HG02840 (cell line): ENCODE results near the gene TPX2.
A peak's percentile ranks its signal among the peaks of the same experiment; 100 is the strongest.

Experiments used
- ATAC-seq: cut with Tn5 transposase; IDR thresholded peaks from one replicate; pipeline ENCODE4 v1.9.1; 2021; ENCODE audit warnings: mild to moderate bottlenecking, moderate library complexity, moderate number of reproducible peaks; ENCODE audit not compliant: unreplicated experiment, low FRiP score

Gene TPX2

DNA sequence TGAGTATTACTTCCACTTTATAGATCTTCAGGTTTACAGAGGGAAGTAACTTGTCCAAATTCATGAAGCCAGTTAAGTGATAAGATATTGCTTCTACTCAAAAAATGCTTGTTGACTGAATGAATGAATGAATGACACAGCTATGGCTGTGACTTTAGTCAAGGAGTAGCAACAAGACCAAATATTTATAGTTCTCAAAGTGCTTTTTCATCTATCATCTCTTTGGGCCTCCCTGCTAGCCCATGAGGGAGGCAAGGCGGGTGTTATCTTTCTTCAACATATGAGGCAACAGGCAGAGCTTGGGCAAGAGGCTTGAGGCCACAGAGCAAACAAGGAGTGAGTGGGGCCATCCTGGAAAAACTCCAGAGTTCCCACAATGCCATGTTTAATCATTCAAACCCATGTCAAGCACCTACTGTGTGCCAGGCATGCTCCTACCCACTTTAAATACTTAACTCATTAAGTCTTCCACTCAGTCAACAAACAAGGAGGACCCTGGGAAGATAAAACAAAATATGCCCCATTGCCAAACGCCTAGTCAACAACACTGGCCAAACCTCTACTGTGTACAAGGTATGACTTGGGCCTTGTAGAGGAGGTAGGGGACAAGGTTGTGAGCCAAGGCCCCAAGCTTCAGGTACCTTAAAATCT, 32.4 kb upstream of the TPX2 start:
- ATAC-seq = no peak

DNA sequence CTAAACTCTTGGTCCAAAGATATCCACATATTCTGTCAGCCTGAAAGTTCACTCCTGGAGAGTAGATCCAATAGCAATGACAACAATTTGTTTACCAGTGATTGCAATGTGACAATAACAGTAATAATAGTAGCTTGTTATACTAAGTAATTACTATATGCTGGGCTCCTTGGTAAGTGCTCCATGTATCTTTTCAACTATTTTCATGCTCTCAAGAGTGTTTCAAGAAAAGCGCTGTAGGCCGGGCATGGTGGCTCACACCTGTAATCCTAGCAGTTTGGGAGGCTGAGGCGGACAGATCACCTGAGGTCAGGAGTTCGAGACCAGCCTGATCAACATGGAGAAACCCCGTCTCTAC, 31.9 kb upstream of the TPX2 start:
- no peak for ATAC-seq

DNA sequence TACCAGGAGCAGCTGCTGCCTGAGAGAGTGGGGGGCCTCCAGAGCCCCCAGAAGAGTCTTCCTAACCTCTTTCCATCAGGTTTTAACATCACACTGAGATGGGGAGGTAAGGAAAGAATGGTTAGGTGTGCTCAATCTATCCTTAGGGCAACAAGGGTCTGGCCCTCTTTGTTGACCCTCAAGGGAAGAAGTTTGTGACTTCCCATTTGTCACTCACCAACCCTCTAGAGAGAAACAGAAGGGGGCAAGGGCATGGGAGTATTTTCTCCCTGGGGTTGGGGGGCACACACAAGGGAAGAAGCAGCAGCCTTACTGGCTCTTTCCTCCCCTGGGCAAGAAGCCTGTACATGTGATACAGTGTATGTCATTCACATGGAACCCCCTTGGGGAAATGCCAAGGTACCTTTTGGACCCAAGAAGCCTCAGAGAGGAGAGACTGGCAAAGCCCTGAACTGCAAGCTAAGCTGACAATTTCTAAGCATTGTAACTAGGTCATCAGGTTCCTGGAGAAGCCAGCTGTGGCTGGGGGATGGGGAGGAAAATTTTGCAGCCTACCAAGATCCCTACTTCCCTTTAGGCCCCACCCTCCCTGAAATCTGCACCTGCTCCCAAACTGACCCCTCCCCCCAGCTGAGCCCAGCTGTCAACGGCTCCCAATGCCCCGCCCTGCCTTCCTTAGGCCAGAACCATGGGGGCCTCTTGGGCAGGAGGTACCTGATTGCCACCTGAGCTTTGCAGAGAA, 30.9 kb upstream of the TPX2 start:
- ATAC-seq = no peak

DNA sequence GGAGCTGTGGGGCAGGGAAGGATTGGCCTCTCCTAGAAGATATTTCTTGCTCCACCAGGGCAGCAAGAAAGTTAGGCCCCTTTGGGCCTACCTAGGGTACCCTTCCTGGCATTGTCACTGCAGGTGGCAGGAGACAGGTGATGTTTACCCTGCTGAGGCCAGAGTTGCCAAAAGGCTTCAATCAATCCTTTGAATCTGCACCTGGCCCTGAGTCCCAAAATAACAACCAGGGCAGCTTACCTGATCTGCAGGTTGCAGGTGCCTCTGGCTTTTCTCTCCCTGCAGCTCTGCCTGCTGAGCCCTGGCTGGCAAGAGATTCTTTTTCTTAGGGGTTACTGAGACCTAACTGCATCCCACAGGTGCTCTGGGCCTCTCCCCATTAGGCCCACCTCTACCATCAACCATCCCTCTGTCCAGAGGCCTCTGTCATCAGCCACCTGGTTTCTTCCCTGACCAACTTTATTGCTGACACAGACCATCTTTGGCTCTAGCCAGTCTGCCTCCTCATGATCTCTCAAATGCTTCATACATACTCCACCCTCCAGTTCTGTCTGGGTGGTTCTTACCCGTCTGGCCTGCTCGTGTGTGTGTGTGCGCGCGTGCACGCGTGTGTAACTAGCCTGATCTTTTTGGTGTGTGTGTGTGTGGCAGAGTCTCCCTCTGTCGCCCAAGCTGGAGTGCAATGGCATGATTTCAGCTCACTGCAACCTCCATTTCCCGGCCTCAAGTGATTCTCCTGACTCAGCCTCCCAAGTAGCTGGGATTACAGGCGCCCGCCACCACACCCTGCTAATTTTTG, 30.2 kb upstream of the TPX2 start:
- no peak for ATAC-seq

DNA sequence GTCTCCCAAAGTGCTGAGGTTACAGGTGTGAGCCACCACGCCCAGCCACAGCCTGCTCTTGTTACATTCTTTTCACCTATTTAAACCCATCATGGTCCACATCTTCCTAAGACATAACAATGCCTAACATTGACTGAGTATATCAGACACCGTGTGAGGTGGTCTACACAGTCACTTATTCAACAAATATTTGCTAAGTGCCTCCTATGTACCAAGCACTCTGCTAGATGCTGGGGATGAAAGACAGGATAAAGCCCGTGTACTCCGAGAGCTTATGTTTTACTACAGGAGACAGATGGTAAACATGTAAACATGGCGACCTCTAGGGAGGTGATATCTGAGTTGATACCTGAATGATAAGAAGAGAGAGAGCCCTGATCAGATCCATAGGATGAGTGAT, 29.2 kb upstream of the TPX2 start:
- ATAC-seq = no peak

DNA sequence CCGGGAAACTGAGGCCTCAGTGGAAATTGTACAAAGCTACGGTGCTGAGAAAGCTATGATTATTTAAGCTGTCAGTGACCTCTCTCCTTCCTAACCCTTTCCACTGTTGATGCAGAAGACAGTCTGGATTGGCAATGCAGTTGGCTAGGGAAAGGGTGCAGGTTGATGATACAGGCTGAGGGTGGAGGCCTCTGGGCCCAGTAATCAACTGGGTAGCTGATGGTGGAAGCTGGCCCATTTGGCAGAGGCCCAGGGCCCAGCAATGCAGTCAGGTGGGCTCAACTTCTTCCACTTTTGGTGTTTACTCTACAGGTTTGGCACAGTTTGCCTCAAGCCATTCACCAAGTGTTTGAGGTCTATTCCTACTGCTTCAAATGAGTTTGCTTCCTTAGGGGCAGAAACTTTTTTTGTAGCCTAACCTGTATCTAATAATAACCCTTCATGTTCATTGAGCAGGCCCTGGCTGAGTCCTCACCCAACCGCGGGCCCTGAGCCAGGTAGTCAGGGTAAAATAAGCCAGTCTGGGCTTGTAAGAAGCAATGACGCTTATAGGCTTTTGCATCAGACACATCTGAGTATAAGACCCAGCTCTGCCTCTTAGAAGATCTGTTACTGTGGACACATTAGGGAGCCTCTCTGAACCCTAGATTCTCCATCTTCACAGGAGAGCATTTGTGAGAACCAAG, 28.5 kb upstream of the TPX2 start:
- no peak for ATAC-seq

DNA sequence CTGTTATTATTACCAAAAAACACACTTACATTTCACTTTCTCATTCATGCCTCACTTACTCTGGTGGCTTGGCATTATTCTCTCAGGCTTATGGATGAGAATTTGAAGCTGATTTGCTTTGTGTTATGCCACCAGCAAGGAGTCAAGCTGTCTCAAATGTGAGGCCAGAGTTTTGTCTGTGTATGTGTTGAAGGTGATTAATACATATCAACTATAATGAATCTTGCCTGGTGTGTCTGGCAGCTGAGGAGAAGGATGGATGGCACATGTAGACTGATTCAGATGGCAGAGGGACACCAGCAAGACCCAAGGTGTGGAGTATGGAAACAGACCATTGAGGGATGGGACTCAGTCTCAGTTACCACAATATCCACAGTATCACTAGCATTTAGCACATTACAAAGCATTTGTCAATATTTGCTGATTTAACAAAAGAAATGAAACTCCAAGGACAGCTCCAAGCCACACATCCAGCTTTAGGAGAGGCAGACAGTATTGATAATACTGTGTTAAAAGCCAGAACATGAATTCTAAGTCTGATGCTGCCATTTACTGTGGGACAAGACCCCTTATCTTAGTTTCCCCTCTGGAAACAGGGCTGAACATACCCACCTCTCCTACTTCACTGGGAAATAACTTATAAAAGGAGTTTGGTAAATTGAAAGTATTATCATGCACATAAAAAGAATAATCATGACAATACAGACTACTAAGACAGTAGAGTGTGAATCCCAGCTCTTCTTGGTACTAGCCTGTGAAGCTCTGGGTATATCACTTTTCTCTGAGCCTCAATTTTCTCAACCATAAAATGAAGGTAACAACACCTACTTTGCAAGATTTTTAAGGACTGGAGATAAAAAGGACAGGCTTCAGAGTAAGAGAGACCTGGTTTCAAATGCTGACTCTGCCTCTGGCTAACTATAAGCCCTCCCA, 27.6 kb upstream of the TPX2 start:
- ATAC-seq = no peak

DNA sequence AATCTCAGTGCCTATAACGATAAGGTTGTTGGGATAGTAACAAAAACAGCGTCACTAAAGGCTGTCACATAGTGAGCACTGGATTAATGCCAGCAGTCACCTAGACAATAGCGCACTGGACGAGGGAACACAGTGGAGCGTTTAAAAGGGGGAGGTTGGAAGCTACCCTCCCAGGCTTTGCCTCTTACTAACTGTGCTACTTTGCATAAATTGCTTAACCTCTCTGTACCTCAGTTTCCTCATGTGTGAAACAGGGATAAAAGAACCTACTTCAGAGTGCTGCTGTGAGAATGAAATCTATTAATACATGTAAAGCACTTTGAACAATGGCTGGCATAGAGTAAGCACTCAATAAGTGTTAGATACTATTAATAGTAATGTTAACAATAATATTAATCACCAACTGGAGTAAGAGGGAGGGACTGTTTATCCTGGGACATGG, 27.0 kb upstream of the TPX2 start:
- ATAC-seq = no peak

DNA sequence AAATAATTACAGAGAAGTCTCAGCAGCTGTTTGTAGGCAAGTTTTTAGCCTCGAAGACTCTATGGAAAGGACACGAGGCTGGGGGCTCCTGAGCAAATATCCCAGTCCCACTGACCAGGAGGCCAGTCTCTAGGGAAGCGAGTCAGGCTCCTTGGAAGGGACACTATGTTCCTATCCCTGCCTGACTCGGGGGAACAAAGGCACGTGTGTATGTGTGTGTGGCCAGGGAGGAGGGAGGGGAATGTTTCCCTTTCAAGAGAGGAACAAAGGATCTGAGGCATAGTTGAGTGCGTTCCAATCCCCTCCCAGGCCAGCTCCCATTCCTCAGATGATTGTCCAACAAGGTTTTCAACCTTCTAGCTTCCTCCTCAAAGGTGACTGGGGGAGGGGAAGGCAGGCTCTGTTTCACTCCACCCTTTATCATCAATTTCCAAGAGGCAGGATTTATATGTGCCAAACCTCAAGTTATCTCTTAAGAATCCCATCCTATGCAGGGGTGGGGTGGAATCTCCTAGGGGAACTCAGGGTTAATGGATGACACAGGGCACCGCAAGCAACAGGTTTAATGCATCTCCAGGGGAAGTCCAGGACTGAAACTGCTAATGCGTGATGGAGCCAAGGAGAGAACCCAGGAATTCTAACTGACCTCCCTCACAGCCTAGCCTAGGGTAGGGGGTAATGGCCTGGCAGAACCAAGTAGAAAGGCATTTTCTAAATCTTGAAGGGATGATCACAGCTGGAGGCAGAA, 26.4 kb upstream of the TPX2 start:
- ATAC-seq = no peak

DNA sequence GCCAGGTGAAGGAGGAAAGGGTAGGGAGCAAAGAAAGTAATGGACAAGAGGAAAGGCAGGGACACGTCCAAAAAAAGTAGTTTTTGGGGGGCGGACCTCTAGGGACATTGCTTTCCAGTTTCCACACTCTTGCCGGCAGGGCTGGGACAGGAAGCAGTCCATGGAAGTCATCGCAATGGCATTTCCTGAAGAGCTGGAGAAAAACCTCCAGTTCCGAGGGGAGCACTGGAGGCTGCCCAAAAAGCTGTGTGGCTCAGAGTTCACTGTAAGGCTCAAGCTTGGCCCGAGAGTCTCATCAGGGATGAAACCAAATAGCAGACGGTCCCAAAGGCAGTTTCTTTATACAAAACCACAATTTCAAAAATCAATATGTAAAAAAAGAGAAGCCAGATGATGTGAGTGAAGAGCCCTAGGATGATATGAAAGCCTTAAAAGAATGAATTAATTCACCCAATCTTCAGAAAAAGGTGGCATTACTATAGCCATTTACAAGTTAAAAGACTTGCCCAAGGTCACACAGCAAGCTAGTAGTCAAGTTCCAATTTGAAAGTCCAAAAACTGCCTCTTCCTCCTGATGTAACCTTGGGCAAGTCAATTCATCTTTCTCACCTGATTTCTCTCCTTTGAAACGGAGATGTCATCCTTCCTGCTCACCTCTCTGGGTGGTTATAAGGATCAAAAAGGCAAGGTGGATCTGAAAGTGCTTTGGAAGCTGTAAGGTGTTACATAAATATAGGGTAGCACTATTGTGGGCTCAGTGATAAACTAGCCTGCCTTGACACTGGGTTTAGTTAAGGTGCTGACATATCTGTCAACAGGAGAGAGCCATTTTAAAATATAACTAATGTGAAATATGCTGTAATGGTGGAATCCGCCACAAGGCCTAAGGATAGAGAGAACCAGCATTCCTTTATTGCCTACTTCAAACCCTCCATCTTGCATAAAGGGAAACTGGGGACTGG, 25.5 kb upstream of the TPX2 start:
- ATAC-seq = no peak

DNA sequence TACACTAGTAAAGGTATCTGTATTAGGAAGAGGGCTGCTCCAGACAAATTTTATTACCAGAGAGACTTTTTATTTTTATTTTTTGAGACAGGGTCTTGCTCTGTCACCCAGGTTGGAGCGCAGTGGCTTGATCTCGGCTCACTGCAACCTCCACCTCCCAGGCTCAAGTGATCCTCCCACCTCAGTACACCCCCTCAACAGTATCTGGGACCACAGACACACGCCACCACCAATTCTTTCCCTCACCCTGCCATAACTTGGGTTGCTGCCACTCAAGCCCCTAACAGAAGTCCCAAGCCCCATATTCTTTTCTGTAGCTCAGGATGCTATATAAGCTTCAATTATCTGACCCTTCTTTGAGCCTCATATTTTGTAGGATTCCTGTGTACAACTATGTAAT, 23.3 kb upstream of the TPX2 start:
- ATAC-seq = no peak

DNA sequence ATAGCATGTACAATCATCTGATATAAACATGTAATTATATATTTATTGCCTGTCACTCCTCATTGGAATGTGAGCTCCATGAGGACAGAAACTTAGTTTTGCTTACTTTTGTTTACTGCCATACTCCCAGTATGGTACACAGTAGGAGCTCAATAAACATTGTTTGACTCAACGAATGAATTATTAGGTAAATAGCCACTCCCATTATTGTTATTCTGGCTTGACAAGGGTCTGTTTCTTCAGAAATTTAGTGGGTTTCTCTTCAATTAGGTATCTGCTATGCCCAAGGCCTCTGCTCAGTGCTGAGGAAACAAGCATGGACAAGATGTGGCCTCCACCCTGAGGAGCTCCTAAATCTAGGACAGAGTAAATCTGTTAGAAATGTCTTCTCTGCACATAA, 22.7 kb upstream of the TPX2 start:
- no peak for ATAC-seq

DNA sequence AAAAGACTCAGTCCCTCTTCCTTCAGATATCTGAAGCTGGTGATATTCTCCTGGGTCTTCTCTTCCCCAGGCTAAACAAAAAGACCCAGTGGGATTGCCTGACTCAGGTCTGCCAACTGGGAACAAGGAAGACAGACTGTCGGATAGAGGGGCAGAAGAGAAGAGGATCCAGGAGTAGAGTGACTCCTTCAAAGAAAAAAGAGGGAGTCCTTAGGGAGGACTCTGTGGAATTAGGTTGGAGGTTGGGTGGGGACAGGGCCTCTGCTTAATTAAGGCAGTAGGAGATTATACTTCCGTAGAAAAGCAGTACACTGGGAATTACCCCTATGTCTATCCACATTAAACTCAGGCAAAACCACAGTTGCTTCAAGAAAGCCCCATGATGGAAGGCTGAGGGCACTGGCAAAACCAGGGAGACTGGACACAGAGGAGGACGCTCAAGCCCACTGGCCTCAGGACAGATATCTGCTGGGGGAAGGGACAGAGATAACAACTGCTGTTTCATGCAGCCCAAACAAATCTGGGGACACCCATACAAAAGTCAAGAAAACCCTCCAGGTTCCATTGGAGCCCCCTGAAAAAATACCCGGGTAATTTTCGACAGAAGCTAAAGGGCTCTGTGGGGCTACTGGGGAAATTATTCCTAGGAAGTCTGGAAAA, 22.1 kb upstream of the TPX2 start:
- ATAC-seq = no peak

DNA sequence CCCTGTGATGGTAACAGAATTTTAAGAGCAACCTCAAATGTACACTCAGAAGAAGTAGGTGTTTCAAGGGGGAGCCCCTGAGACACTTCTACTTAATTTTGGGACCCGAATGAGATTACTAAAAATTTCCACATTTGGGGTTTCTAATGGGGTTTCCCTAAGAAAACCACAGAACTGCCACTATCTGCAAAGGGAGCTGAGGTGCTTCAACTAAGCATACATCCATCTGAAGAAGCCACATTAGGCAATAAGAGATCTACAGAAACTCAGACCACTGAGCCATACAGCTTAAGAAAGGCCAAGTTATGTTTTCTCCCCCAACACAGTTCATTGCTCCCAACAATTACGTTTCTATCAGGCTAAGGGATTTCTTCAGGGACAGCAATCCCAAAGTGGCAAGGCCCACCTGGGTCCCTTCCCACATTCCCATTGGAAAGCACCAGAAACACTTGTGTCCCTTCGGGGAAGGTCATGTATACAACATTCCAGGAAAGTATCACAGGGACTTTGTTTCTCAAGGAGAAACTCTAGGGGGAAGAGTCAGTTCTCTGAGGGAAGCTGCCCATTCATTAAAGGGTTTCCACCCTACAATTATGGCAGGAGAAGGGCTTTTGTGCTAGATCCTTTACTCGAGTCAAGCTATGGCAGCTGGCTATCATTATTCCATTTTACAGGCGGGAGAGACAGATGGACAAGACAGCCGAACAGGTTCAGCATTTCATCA, 21.4 kb upstream of the TPX2 start:
- ATAC-seq = peak; percentile 54

DNA sequence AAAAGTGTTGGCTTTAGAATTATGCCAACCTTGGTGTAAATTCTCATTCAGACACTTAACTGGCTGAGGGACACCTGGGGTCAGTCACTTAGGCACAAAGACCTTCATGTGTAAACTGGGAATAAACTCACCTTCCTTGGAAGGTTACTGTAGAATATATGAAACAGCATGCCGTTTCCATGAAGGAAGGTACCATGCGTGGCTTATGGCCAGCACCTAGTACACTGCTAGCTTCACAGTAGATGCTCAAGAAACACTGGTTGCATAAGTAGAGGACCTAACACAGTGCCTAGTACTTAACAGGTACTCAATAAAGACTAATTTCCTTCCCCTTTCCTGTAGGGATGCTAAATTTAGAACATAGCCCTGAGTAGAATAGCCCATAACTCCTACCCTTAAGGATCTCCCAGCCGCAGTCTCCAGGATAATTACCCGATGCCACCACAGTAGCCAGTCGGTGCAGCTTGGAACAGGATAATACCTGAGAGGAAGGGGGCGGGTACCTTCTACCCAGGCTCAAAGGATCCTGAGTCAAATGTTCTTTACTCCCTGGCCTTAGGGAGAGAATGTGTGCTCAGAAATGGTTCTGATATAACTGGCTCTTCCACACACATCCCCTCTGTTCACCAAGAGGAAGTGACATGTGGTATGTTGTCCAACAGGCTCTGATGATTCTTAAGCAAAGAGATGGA, 20.0 kb upstream of the TPX2 start:
- ATAC-seq = no peak
